Cardiac fibroblast (primary cell): ENCODE measurements around the gene HLA-DMA.
A peak's percentile ranks its signal among the peaks of the same experiment; 100 is the strongest.

Experiments
- DNase-seq, 2 donors: peaks; one replicate each; pipeline versions ENCODE4 v3.0.0 to v3.0.0-alpha.2; 2010; ENCODE audit warnings: low read depth in 2 of 2
- H3K4me3 ChIP-seq, 2 donors: replicated peaks in 1 of 2; 1 replicate in 1 of 2; 2 replicates in 1 of 2; pipeline ENCODE4 v1.5.1; 2011; ENCODE audit warnings: low read depth in 2 of 2, low read length in 2 of 2, mild to moderate bottlenecking in 2 of 2, moderate library complexity in 1 of 2
- CTCF ChIP-seq: IDR thresholded peaks from one replicate; pipeline ENCODE4 v1.5.1; 2011; ENCODE audit warnings: low read depth, mild to moderate bottlenecking, low read length, inconsistent platforms

The HLA-DMA gene

GRCh38 chr6:32906539-32906938 is 46.4 kb downstream of the HLA-DMA start:
- peak; percentile 14 to 63 for DNase-seq
- no peak overlapping the region for H3K4me3 ChIP-seq
- TF ChIP-seq CTCF, result no peak

DNA sequence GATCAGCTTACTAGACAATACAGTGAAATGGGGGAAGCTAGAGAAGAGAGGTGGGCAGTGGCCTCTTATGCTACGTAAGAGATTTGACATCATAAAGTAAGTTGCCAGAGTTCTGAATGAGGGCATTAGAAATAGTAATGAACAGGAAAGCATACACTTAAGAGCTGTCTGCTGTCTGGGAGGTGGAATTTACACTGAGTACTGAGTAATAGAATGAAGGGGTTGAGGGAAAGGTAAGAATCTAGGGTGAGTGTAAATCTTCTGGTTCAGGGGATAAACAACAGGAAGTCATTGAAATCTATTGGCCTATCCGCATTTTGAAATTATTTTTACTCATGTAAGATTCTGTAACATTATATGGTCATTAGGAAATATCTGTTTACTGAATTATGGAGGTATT is 47.8 kb downstream of the HLA-DMA start:
- no peak for DNase-seq
- no peak for TF ChIP-seq CTCF
- no peak overlapping the region for H3K4me3 ChIP-seq

GRCh38 chr6:32903952-32904351 is 48.9 kb downstream of the HLA-DMA start:
- no peak for DNase-seq
- no peak for TF ChIP-seq CTCF
- H3K4me3 ChIP-seq, result no peak overlapping the region
